Measurements from ENCODE around the gene PHF12. TPM values are rescaled to one million over a fixed set of nuclear protein-coding genes. Genes with fewer than 3 reads are reported as not detected.

The PHF12 gene
- total RNA-seq, 1 experiment from 2014 or later, result 35.7 TPM

DNA sequence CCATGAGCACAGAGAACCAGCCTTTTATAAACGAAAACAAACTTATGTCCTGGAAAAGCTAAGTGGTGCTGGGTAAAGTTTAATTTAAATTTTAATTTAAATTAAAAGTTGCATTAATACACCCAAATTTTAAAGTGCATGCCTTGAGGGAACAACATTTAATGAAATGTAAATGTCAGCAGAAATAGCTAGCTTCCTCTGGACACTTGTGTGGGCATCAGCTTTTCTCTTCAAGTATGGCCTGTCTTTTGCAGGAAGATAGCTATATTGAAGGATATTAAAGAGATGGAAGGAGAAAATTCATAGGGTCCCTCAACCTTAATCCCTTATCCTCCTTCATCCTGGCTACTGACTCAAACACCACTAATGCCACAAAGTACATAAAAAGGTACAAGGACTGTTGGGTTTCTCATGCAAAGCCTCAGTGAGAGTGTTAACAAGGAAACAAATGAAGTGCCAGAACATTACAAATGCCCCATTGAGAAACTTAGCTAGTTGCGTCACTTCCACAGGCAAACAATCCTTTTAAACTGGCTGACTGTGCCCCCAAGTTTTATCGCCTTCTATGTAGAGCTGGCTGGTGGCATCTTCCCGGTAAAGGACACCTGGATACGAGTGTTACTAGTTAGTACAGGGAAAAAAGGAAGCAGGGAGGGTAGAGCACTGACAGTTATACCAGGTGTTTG lies 14.1 kb downstream of the PHF12 start (continued):
- TF ChIP-seq ZBTB33 (IDR thresholded peaks at IDR 0.05; ENCODE audit: extremely low read depth, insufficient replicate concordance, low read length), result no peak

- H3K27ac ChIP-seq (ENCODE audit: low read depth, low read length), result no peak overlapping the region
- no peak overlapping the region for H2AFZ ChIP-seq (ENCODE audit: low read depth, low read length, poor library complexity, severe bottlenecking)
- RAD21 ChIA-PET (ENCODE audit: low non-redundant PET in 1 of 2, low total read pairs in 2 of 2, uncharacterized antibody in 2 of 2, unreplicated experiment in 2 of 2), result no interaction called here
- H3K4me1 ChIP-seq (ENCODE audit: control insufficient read depth in 1 of 2, insufficient read depth in 2 of 2, low read length in 2 of 2), result no peaks in the 10 kb centered on the region
- H3K4me2 ChIP-seq (ENCODE audit: low read length), result no peak overlapping the region
- POLR2A ChIA-PET, result no interaction called here
- DNase-seq (ENCODE audit: low read depth, low spot score) (no peak), ATAC-seq (no peak)
- CTCF ChIA-PET, result no interaction called here
- H4K20me1 ChIP-seq (ENCODE audit: insufficient read depth), result peaks cover 13% of the 10 kb centered on the region; the same call in 1 of the 2 replicates
- peaks cover 2 to 9% of the 10 kb centered on the region in 2 experiments; a peak in 1 of 4 replicates for H3K36me3 ChIP-seq (ENCODE audit: control insufficient read depth in 1 of 2, insufficient read depth in 2 of 2, low read length in 2 of 2)
- TF ChIP-seq EGR1 (IDR thresholded peaks at IDR 0.05; ENCODE audit: low read depth), result no peak
- TF ChIP-seq, protein P1, sequence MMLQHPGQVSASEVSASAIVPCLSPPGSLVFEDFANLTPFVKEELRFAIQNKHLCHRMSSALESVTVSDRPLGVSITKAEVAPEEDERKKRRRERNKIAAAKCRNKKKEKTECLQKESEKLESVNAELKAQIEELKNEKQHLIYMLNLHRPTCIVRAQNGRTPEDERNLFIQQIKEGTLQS (IDR thresholded peaks at IDR 0.05), result no peak
- no peak for TF ChIP-seq ZBTB33 (IDR thresholded peaks at IDR 0.05; ENCODE audit: extremely low read depth, insufficient replicate concordance, low read length)
- no peak for TF ChIP-seq POLR2A (IDR thresholded peaks at IDR 0.05; ENCODE audit: borderline replicate concordance, extremely low read depth, insufficient read depth, insufficient read length)
- TF ChIP-seq ELF1 (IDR thresholded peaks at IDR 0.05; ENCODE audit: borderline replicate concordance, low read depth), result no peak
- no peak for TF ChIP-seq SIN3A (IDR thresholded peaks at IDR 0.05; ENCODE audit: low read depth)
- no peak for TF ChIP-seq ZNF274 (IDR thresholded peaks at IDR 0.05; ENCODE audit: low read depth, low read length)
- TF ChIP-seq TCF7L2 (IDR thresholded peaks at IDR 0.05; ENCODE audit: borderline replicate concordance, extremely low read depth, insufficient read depth, insufficient read length), result no peak
- TF ChIP-seq, protein P2, sequence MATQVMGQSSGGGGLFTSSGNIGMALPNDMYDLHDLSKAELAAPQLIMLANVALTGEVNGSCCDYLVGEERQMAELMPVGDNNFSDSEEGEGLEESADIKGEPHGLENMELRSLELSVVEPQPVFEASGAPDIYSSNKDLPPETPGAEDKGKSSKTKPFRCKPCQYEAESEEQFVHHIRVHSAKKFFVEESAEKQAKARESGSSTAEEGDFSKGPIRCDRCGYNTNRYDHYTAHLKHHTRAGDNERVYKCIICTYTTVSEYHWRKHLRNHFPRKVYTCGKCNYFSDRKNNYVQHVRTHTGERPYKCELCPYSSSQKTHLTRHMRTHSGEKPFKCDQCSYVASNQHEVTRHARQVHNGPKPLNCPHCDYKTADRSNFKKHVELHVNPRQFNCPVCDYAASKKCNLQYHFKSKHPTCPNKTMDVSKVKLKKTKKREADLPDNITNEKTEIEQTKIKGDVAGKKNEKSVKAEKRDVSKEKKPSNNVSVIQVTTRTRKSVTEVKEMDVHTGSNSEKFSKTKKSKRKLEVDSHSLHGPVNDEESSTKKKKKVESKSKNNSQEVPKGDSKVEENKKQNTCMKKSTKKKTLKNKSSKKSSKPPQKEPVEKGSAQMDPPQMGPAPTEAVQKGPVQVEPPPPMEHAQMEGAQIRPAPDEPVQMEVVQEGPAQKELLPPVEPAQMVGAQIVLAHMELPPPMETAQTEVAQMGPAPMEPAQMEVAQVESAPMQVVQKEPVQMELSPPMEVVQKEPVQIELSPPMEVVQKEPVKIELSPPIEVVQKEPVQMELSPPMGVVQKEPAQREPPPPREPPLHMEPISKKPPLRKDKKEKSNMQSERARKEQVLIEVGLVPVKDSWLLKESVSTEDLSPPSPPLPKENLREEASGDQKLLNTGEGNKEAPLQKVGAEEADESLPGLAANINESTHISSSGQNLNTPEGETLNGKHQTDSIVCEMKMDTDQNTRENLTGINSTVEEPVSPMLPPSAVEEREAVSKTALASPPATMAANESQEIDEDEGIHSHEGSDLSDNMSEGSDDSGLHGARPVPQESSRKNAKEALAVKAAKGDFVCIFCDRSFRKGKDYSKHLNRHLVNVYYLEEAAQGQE (IDR thresholded peaks at IDR 0.05; ENCODE audit: low read depth), result no peak
- TF ChIP-seq EZH2 (IDR thresholded peaks at IDR 0.05), result no peak
- TF ChIP-seq CBX3 (IDR thresholded peaks at IDR 0.05; ENCODE audit: low read depth), result no peak
- TF ChIP-seq JUND (IDR thresholded peaks at IDR 0.05), result no peak
- H3K9ac ChIP-seq (ENCODE audit: low read length), result no peak overlapping the region
- no peaks in the 10 kb centered on the region for H3K9me2 ChIP-seq (ENCODE audit: insufficient read depth)
- intact Hi-C loops (cut with micrococcal nuclease), result no loop called here
- no peaks in the 10 kb centered on the region for H3K9me3 ChIP-seq (ENCODE audit: control insufficient read depth in 1 of 2, insufficient read depth in 1 of 2, low read depth in 1 of 2, low read length in 2 of 2)
- H3K4me3 ChIP-seq (replicated peaks in 1 of 2; ENCODE audit: low read depth in 1 of 2, low read length in 2 of 2), result no peak overlapping the region
- peaks cover 95% of the 10 kb centered on the region for H3K79me2 ChIP-seq (ENCODE audit: insufficient read depth, low read length)
- no peaks in the 10 kb centered on the region for H3K27me3 ChIP-seq (ENCODE audit: insufficient read depth, low read length)
- no TSS peak for BruUV-seq (replicated peaks)
These were observed 15.4 kb downstream of the PHF12 start for GRCh38 chr17:28935744-28936460.
